Measurements from ENCODE around the gene AKT3. TPM values are rescaled to one million over a fixed set of nuclear protein-coding genes. Genes with fewer than 3 reads are reported as not detected.
A peak's percentile ranks its signal among the peaks of the same experiment; 100 is the strongest.

The AKT3 gene
- total RNA-seq, 1 experiment from 2014 or later: 31.9 TPM

DNA sequence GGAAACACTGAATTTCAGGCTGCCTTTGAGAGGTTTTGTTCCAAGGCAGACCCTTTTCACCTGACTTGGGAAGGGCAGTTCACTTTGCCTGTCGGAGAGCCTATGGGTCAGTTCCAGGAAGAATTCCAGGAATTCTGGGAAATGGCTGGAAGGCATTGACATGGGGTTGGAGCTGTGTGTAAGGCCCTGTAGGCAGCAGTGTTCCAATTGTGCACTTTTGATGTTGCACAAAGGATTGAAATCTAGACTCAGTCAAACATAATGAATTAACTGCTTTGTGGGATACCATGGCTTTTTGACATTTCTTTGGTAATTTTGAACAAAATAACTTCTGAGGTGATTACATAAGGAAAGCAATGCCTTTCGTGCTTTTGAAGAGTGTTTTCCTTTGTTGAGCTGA is 409.6 kb downstream of the AKT3 start:
- H3K4me1 Mint-ChIP-seq (ENCODE audit: insufficient read depth, unreplicated experiment): peaks cover 6% of the 10 kb centered on the region
- TF ChIP-seq, protein P1, sequence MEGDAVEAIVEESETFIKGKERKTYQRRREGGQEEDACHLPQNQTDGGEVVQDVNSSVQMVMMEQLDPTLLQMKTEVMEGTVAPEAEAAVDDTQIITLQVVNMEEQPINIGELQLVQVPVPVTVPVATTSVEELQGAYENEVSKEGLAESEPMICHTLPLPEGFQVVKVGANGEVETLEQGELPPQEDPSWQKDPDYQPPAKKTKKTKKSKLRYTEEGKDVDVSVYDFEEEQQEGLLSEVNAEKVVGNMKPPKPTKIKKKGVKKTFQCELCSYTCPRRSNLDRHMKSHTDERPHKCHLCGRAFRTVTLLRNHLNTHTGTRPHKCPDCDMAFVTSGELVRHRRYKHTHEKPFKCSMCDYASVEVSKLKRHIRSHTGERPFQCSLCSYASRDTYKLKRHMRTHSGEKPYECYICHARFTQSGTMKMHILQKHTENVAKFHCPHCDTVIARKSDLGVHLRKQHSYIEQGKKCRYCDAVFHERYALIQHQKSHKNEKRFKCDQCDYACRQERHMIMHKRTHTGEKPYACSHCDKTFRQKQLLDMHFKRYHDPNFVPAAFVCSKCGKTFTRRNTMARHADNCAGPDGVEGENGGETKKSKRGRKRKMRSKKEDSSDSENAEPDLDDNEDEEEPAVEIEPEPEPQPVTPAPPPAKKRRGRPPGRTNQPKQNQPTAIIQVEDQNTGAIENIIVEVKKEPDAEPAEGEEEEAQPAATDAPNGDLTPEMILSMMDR (IDR thresholded peaks at IDR 0.05; ENCODE audit: unreplicated experiment): no peak
- H3K36me3 Mint-ChIP-seq (ENCODE audit: insufficient read depth, unreplicated experiment): peaks cover 11% of the 10 kb centered on the region
- intact Hi-C loops (cut with micrococcal nuclease): no loop called here
- H3K27ac Mint-ChIP-seq (ENCODE audit: low read depth, unreplicated experiment): no peak overlapping the region
- ChIA-PET POLR2A (interaction anchor here (0.5 kb wide), 1 partner anchor 133 kb away, joined by 3 read pairs; no protein-coding TSS in a partner anchor), CTCF (interaction anchor here (1.3 kb wide), 1 partner anchor 833 kb away, joined by 3 read pairs; no protein-coding TSS in a partner anchor)
- H3K9me3 Mint-ChIP-seq (ENCODE audit: unreplicated experiment): no peaks in the 10 kb centered on the region
- DNase-seq (ENCODE audit: unreplicated experiment): no peak
- BruUV-seq (replicated peaks): no TSS peak
- H3K4me3 Mint-ChIP-seq (ENCODE audit: unreplicated experiment): no peak overlapping the region
- H3K27me3 Mint-ChIP-seq (ENCODE audit: insufficient read depth, unreplicated experiment): no peaks in the 10 kb centered on the region

DNA sequence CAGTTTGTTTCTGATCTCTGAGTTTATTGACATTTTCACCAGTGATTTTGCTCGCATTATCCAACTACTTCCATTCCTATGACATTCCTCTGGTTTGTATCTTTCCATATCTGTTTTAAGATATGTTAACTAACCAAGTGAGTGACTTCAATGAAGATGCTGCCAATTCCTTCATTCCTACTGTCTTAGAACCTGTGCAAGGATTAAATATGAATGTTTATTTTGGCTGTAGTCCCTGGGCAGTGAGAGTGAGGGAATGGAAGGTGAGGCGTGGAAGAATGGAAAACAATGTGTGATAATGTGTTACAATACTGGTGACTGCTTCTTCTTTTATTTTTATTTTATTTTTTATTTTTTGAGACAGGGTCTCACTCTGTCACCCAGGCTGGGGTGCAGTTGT is 411.2 kb downstream of the AKT3 start:
- peak; percentile 70 for DNase-seq (ENCODE audit: unreplicated experiment)
- BruUV-seq (replicated peaks): no TSS peak
- no peak overlapping the region for H3K4me3 Mint-ChIP-seq (ENCODE audit: unreplicated experiment)
- H3K27me3 Mint-ChIP-seq (ENCODE audit: insufficient read depth, unreplicated experiment): no peaks in the 10 kb centered on the region
- TF ChIP-seq, protein P1 (IDR thresholded peaks at IDR 0.05; ENCODE audit: unreplicated experiment): no peak
- no peak overlapping the region for H3K27ac Mint-ChIP-seq (ENCODE audit: low read depth, unreplicated experiment)
- intact Hi-C loops (cut with micrococcal nuclease): no loop called here
- POLR2A ChIA-PET: no interaction called here
- CTCF ChIA-PET: interaction anchor here (0.6 kb wide), 1 partner anchor 40 kb away, joined by 3 read pairs; no protein-coding TSS in a partner anchor
- peaks cover 6% of the 10 kb centered on the region for H3K4me1 Mint-ChIP-seq (ENCODE audit: insufficient read depth, unreplicated experiment)
- H3K36me3 Mint-ChIP-seq (ENCODE audit: insufficient read depth, unreplicated experiment): peaks cover 11% of the 10 kb centered on the region
- H3K9me3 Mint-ChIP-seq (ENCODE audit: unreplicated experiment): no peaks in the 10 kb centered on the region

Other genes with a start within 250 kb of the AKT3 start
- 16.5 and 18.8 TPM in 2 replicates for gene ZBTB18, start 201.0 kb upstream of the AKT3 start, total RNA-seq (2022)

Measured in MCF 10A (cell line).